ENCODE results near the gene SLC49A4. TPM values are rescaled to one million over a fixed set of nuclear protein-coding genes. Genes with fewer than 3 reads are reported as not detected.

The SLC49A4 gene
- total RNA-seq, 1 donor from 2014 or later: 17.5 TPM

DNA sequence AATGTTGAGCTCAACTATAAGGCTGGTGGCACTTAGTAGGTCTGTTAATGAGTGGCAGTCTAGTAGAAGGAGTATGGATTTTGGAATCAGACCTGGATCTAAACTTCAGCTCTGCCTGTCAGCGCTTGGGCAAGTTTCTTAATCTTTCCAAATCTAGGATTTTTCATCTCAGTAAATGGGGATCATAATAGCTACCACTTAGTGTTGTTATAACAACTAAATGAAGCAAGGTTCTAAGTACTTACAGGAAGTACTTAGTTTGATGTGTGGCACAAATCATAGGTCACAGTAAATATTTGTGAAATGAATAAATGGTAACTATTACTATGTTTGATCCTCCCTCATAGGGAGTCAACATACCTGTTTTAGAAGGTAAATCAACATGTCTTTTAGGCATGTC lies 31.4 kb downstream of the SLC49A4 start:
- no peak overlapping the region for H3K27ac Mint-ChIP-seq
- TF ChIP-seq CTCF (IDR thresholded peaks at IDR 0.05; ENCODE audit: unreplicated experiment): no peak
- no peak for DNase-seq (ENCODE audit: low spot score, unreplicated experiment)
- H3K4me1 Mint-ChIP-seq (ENCODE audit: low read depth): no peaks in the 10 kb centered on the region
- no peaks in the 10 kb centered on the region for H3K9me3 Mint-ChIP-seq (ENCODE audit: low read depth)
- no peak overlapping the region for H3K4me3 Mint-ChIP-seq (ENCODE audit: low read depth)
- no peaks in the 10 kb centered on the region for H3K27me3 Mint-ChIP-seq
- H3K36me3 Mint-ChIP-seq (ENCODE audit: insufficient read depth): peaks cover 9% of the 10 kb centered on the region

GRCh38 chr3:122828281-122828680 lies 33.4 kb downstream of the SLC49A4 start:
- H3K27me3 Mint-ChIP-seq: no peaks in the 10 kb centered on the region

DNA sequence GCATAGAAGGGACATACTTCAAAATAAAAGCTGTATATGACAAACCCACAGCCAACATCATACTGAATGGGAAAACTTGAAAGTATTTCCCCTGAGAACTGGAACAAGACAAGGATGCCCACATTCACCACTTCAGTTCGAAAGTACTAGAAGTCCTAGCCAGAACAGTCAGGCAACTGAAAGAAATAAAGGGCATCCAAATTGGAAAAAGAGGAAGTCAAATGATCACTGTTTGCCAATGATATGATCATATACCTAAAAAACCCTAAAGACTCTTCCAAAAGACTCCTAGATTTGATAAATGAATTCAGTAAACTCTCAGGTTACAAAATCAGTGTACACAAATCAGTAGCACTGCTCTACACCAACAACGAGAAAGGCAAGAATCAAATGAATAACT lies 40.7 kb downstream of the SLC49A4 start:
- Mint-ChIP-seq H3K27ac (no peak overlapping the region), H3K4me3 (ENCODE audit: low read depth) (no peak overlapping the region), H3K4me1 (ENCODE audit: low read depth) (no peaks in the 10 kb centered on the region), H3K9me3 (ENCODE audit: low read depth) (peaks cover 17% of the 10 kb centered on the region), H3K27me3 (no peaks in the 10 kb centered on the region), H3K36me3 (ENCODE audit: insufficient read depth) (peaks cover 42% of the 10 kb centered on the region)
- no peak for DNase-seq (ENCODE audit: low spot score, unreplicated experiment)
- TF ChIP-seq CTCF (IDR thresholded peaks at IDR 0.05; ENCODE audit: unreplicated experiment): no peak

More at GRCh38 chr3:122828281-122828680, 33.4 kb downstream of the SLC49A4 start:
- DNase-seq (ENCODE audit: low spot score, unreplicated experiment): no peak
- no peaks in the 10 kb centered on the region for H3K4me1 Mint-ChIP-seq (ENCODE audit: low read depth)
- TF ChIP-seq CTCF (IDR thresholded peaks at IDR 0.05; ENCODE audit: unreplicated experiment): no peak
- no peaks in the 10 kb centered on the region for H3K9me3 Mint-ChIP-seq (ENCODE audit: low read depth)
- no peak overlapping the region for H3K4me3 Mint-ChIP-seq (ENCODE audit: low read depth)
- H3K36me3 Mint-ChIP-seq (ENCODE audit: insufficient read depth): peaks cover 11% of the 10 kb centered on the region
- H3K27ac Mint-ChIP-seq: peak overlapping the region; percentile 68

- no peak for TF ChIP-seq CTCF (IDR thresholded peaks at IDR 0.05; ENCODE audit: unreplicated experiment)
- Mint-ChIP-seq H3K4me1 (ENCODE audit: low read depth) (peaks cover 4% of the 10 kb centered on the region), H3K36me3 (ENCODE audit: insufficient read depth) (peaks cover 22% of the 10 kb centered on the region), H3K27me3 (no peaks in the 10 kb centered on the region), H3K4me3 (ENCODE audit: low read depth) (no peak overlapping the region), H3K27ac (no peak overlapping the region), H3K9me3 (ENCODE audit: low read depth) (peaks cover 7% of the 10 kb centered on the region)
- DNase-seq (ENCODE audit: low spot score, unreplicated experiment): no peak
Observed at GRCh38 chr3:122843604-122844003, 48.7 kb downstream of the SLC49A4 start.

DNA sequence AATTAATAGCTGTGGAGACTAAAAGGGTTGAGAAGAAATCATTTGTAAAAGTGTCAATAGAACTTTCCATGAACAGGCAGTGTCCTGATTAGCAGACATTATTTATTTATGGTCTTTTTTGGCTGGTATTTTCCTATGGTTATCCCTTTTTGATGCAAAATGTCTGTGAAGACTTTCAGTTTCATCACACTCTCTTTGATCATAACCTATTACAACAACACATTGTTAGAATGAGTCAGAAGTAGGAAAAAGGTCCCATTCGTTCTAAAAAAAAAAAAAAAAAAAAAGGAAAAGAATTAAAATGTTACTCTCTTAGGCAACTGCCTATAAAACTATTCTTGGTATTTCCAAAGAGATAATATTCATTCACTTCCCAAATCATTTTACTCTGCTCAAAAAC lies 62.1 kb downstream of the SLC49A4 start:
- H3K27ac Mint-ChIP-seq: no peak overlapping the region
- peaks cover 6% of the 10 kb centered on the region for H3K36me3 Mint-ChIP-seq (ENCODE audit: insufficient read depth)
- no peak for DNase-seq (ENCODE audit: low spot score, unreplicated experiment)
- H3K27me3 Mint-ChIP-seq: no peaks in the 10 kb centered on the region
- no peak for TF ChIP-seq CTCF (IDR thresholded peaks at IDR 0.05; ENCODE audit: unreplicated experiment)
- H3K4me1 Mint-ChIP-seq (ENCODE audit: low read depth): no peaks in the 10 kb centered on the region
- H3K9me3 Mint-ChIP-seq (ENCODE audit: low read depth): no peaks in the 10 kb centered on the region
- H3K4me3 Mint-ChIP-seq (ENCODE audit: low read depth): no peak overlapping the region
